Ishikawa (cell line): Measurements from ENCODE around the gene LGSN.

Experiments
- CEBPB ChIP-seq: IDR thresholded peaks from 2 replicates; pipeline ENCODE4 v1.6.1; 2012
- CREB1 ChIP-seq: IDR thresholded peaks from 2 replicates; pipeline ENCODE4 v1.6.1; 2012; ENCODE audit warnings: low read depth
- EGR1 ChIP-seq: IDR thresholded peaks from 2 replicates; pipeline ENCODE4 v1.6.1; 2012
- EP300 ChIP-seq: IDR thresholded peaks from 2 replicates; pipeline ENCODE4 v1.6.1; 2012; ENCODE audit warnings: borderline replicate concordance
- FOXM1 ChIP-seq: IDR thresholded peaks from 2 replicates; pipeline ENCODE4 v1.6.1; 2012; ENCODE audit warnings: low read depth, borderline replicate concordance
- MAX ChIP-seq: IDR thresholded peaks from 2 replicates; pipeline ENCODE4 v1.6.1; 2012
- NFIC ChIP-seq: IDR thresholded peaks from 2 replicates; pipeline ENCODE4 v1.6.1; 2012
- RAD21 ChIP-seq: IDR thresholded peaks from 2 replicates; pipeline ENCODE4 v1.6.1; 2012; ENCODE audit warnings: low read depth
- REST ChIP-seq: IDR thresholded peaks from 2 replicates; pipeline ENCODE4 v1.6.1; 2012; ENCODE audit warnings: low read depth, mild to moderate bottlenecking
- TAF1 ChIP-seq: IDR thresholded peaks from 2 replicates; pipeline ENCODE4 v1.6.1; 2012; ENCODE audit warnings: low read depth, mild to moderate bottlenecking
- TCF12 ChIP-seq: IDR thresholded peaks from 2 replicates; pipeline ENCODE4 v1.6.1; 2012; ENCODE audit warnings: low read depth
- TEAD4 ChIP-seq: IDR thresholded peaks from 2 replicates; pipeline ENCODE4 v1.6.1; 2012
- YY1 ChIP-seq: IDR thresholded peaks from 2 replicates; pipeline ENCODE4 v1.6.1; 2012; ENCODE audit warnings: low read depth
- ZBTB7A ChIP-seq: IDR thresholded peaks from 2 replicates; pipeline ENCODE4 v1.6.1; 2012; ENCODE audit warnings: low read depth
- TF ChIP-seq, protein P1 (sequence below): IDR thresholded peaks from 2 replicates; pipeline ENCODE4 v1.6.1; 2012

LGSN gene

GRCh38 chr6:63267828-63268227, 52.0 kb downstream of the LGSN start:
- TF ChIP-seq TAF1: no peak
- TF ChIP-seq TCF12: no peak
- no peak for TF ChIP-seq YY1
- no peak for TF ChIP-seq CREB1
- no peak for TF ChIP-seq RAD21
- no peak for TF ChIP-seq ZBTB7A
- no peak for TF ChIP-seq REST

- TF ChIP-seq NFIC (no peak), FOXM1 (no peak), CEBPB (no peak), TEAD4 (no peak), CREB1 (no peak), YY1 (no peak), EGR1 (no peak), RAD21 (no peak), EP300 (no peak), TCF12 (no peak), TAF1 (no peak), ZBTB7A (no peak), REST (no peak), MAX (no peak)
- TF ChIP-seq, protein P1, sequence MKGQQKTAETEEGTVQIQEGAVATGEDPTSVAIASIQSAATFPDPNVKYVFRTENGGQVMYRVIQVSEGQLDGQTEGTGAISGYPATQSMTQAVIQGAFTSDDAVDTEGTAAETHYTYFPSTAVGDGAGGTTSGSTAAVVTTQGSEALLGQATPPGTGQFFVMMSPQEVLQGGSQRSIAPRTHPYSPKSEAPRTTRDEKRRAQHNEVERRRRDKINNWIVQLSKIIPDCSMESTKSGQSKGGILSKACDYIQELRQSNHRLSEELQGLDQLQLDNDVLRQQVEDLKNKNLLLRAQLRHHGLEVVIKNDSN: no peak
Measured at GRCh38 chr6:63267046-63267445, 52.7 kb downstream of the LGSN start.

DNA sequence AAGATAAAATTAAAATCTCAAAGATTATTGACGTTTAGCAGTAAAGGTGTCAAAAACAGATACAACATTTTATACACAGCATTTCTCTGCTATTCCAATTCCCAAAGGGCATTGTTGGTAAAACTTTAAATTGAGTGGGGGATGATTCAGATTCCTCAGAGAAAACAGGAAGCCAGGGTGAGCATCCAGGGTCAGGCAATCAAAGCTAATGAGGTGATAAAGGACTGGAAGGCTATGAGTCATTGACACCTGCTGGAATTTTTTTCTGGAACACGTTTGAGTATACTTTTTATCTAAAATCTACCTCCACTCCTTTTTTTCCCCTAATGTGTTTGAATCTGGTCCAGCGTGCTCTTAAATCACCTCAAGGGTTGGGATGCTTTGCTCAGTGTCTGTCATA, 56.3 kb downstream of the LGSN start:
- TF ChIP-seq TCF12 (no peak), RAD21 (no peak), YY1 (no peak), EGR1 (no peak), CEBPB (no peak), FOXM1 (no peak), NFIC (no peak), ZBTB7A (no peak), CREB1 (no peak), REST (no peak)
- TF ChIP-seq, protein P1: no peak

DNA sequence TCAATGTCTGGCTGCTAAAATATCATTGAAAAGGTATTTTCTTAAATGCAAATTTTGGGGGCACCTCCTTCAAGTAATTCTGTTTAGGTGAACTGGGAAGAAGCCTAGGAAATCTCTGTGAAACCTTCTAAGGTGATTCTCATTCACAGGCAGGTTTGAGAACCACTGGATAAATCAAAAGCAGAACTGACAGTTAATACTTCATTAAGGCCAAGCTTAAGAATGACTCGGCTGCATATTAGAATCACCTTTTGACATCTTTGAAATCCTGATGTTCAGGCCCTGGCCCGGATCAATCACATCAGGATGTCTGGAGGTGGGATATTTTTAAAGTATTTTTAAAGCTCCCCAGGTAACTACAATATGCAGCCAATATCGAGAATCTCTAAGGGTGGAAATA, 58.0 kb downstream of the LGSN start:
- TF ChIP-seq NFIC (no peak), CREB1 (no peak), REST (no peak), TAF1 (no peak), ZBTB7A (no peak), FOXM1 (no peak)
